Suppressor macrophage treated with lipopolysaccharide for 4 hours (primary cell): ENCODE results near the gene RANBP17.

Experiments
- DNase-seq: peaks from one replicate; pipeline ENCODE4 v3.0.0-alpha.2; 2020

Gene RANBP17

DNA sequence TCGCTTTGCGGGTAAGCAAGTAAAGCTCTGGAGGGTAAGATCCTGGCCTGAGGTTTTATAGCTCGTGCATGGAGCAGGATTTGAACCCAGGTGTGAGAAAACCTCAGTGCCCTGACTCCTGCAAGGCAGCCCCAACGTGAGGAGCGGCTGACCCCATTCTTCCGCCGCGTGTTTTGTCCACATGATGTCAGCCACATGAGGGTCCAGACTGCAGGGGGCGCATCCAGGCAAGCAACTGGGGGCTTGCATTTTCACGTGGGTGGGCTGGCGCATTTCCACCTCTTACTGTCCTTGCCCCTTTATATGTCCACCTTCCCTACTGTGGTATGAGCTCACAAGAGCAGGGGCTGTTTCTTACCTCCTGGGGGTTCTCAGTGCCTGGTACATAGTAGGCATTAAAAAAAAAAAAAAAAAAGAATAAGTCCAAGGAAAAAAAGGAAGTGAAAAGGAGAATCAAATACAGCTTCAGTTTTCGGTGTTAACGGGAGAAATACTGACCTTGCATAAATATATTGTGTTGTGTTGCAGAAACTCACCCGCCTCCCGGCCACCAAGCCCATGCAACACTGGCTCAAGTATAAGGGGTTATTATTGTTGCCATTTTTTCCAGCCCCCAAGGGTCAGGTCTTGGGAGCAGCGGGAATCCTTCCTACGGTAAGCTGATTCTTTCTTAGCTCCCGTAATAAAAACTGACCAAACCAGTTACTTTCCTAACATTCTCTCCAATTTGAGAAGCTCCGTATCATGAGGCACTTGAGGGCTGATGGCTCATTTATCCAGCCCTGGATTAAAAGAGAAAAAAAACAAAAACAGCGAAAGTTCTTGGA is 462.2 kb downstream of the RANBP17 start:
- DNase-seq: peak; percentile 51

DNA sequence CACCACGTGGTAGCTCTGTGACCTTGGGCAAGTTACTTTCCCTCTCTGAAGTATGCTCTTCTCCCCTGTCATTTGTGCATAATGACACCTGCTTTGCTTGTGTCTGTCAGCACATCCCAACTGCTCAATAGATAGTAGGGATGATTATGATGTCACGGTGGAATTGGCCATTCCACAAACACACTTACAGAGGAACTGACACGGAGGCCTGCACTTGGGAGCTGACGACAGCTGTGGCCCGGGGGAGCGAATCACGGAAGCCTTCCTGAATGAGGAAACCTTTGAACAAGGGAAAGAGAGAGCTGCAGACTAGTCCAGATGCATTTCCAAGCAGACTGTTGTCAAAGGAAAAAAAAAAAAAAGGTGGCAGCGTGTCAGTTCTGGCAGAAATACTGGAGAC is 468.2 kb downstream of the RANBP17 start:
- DNase-seq: no peak

DNA sequence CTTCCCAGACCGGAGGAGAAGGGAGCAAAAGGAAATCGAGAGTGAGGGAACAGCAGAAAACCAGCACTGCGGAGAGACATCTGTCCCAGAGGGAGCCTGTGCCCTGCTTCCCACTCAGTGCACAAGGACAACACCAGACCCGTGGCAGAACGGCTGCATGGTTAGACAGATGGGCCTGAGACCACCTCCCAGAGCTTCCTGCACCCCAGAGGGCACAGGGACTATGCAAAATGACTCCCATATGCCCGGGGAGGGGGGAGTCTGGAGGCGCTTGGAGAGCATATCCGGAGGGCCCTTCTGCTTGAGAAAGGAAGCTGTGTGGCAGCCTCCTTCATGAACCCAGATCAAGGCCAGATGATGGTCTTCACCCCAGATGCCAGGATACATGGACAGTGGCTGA is 473.8 kb downstream of the RANBP17 start:
- DNase-seq: no peak

DNA sequence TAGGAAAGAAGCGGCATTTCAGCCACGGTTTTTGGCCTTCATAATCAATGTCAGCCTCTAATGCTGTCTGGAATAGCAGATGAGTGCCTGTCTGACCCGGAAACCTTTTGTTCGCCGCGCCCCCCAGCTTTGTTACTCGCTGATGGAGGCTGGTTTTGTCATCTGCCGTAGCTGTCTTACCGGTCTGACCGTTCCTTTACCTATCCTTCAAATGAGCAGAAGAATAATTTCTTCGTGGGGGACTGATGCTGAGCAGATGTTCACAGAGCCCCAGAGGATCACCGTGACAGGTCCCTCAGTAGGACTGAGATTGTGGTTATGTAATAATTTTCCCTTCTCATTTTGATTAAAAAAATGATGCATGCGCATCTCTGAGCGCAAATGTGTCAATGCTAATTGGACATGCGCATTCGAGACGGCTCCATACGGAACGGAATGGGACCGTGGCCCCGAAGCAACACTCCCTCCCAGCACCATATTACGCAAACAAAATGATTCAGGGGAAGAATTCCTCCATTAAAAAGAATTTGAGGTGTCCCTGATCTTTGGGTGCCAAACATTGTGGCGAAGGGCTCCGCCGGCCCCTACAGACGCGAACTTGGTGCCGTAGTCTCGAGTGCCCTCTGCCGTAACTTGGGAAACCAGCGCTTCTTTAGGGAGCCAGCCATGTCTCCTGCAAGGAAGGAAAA is 474.8 kb downstream of the RANBP17 start:
- DNase-seq: peak; percentile 56

DNA sequence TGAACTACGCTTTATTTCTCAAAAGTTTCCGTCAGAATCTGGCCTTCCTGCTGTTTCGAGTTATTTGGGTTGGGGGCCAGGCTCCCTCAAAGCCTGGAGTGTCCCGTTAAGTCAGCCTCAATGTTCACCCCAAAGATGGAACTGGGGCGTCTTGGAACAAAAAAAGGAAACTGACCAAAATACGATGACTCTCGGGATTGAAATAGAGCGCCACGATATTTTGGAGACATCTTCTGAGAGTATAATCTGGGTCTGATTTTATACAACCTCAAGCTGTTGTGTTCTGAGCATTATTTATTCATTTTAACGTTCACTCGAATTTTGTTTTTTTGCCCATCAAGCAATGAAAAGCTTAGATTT is 475.4 kb downstream of the RANBP17 start:
- no peak for DNase-seq

DNA sequence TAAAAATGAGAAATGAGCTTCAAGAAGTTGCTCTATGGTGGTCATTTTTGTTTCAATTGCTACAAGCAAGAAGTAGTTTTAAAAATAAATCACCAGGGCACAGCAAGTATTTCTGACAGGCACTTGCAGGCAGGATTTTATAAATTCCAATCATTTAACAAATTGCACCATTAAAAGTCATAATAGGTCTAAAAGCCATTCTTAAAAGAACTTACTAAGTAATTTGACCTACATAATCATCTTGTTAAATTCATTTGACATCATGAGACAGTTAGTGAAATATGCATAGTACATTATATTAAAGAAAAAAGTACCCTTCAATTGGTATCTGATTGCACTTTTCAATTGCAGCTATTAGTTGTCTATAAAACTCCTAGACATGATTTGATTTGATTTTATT is 478.2 kb downstream of the RANBP17 start:
- no peak for DNase-seq

DNA sequence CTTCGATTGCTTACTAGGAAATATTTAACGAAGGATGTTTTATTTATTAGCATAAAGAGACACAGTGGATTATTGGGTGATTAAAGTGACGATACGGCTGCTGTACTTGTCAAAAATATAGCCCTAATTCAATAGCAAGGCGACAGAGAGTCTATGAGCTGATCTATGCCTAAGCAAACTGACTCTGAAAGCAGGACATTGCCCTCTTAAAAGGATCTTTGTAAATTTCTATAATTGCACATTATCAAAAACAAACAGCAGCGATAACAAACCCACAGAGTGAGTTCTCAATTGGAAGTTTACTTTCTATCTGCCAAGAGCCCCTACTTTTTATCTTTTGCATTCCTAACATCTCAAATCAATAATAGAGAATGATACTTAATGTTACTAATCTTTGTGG is 478.7 kb downstream of the RANBP17 start:
- DNase-seq: no peak

DNA sequence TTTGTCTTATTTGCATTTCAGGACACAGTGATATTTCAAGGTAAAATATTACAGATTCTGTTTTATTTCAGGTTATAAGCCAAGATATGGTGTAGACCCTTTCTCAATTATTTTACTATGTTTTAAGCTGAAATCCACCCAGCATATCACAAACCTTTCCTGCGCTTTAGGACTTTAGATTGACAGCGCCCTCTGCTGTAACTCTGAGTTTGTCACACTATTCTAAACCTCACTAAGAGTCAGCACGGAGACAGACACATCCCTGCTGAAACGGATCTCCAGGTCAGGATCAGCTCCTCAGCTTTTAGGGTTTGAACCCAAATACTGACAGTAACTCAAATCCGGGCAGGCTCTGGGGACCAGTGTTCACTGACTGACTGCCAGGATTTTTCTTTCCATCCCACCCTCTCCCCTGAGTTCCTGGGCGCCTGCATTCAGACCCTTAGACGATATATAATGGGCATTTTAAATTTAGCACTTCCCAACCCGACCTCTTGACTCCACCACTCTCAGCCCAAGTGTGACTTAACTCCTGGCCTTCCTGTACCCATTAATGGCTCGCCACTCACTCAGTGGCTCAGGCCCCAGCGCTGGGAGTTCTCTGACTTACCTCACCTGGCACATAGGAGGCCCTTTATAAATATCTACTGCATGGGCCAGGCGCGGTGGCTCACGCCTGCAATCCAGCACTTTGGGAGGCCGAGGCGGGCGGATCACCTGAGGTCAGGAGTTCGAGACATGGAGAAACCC is 480.7 kb downstream of the RANBP17 start:
- peak; percentile 69 for DNase-seq

DNA sequence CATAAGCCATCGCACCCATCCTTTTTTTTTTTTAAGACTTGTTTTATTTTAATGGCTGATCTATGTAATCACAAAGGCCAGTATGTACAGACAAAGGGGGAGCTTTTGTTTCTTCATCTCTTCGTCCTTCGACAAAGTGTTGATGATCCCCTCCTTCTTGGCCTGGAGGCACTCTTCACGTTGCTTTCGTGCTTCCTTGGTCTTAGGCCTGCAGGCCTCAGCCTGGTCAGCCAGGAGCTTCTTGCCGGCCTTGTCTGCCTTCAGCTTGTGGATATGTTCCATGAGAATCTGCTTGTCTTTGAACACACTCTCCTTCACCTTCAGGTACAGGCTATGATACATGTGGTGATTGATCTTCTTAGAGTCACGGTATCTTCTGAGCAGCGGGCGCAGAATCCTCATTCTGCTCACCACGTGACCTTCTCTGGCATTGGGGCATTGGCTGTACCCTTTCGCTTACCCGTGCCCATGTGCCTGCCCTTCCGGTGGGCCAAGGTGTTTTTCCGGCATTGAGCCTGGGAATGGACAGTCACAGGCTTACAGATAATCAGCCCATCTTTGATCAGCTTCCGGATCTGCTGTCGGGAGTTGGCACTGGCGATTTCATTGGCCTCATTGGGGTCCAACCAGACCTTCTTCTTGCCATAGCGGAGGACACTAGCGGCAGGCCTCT is 483.3 kb downstream of the RANBP17 start:
- DNase-seq: no peak
